Endothelial cell of umbilical vein (primary cell): ENCODE data around the gene C6orf89. TPM values are rescaled to one million over a fixed set of nuclear protein-coding genes. Genes with fewer than 3 reads are reported as not detected.

Experiments used
- BruUV-seq: library from RNA; stranded (reverse); fragments of 400-500 nt; replicated peaks from 2 replicates; lab custom pipeline; 2021; lab: Mats Ljungman, UMichigan
- CTCF ChIA-PET: fragments of 300-600, 350-600 bp; sonication (Branson Sonifier 250); formaldehyde crosslinking; loops from one replicate; lab custom pipeline; 2021; ENCODE audit warnings: antibody characterized with exemption, inconsistent platforms; lab: Charles Lee
- POLR2A ChIA-PET: fragments of 300-600, 350-600 bp; sonication (Branson Sonifier 250); formaldehyde crosslinking; loops from one replicate; lab custom pipeline; 2021; ENCODE audit warnings: antibody characterized with exemption, inconsistent platforms; lab: Charles Lee
- DNase-seq: peaks from one replicate; pipeline ENCODE4 v3.0.0-alpha.2; 2011; ENCODE audit warnings: low read depth, low spot score
- FAIRE-seq: peaks from 2 replicates; lab custom pipeline; 2011; peaks lifted over from hg19 to GRCh38; lab: Jason Lieb, UNC
- H2AFZ ChIP-seq: 2 replicates; pipeline ENCODE4 v1.6.0; 2012; ENCODE audit warnings: low read depth, low read length, control low read depth, inconsistent platforms
- H3K27ac ChIP-seq: 2 replicates; pipeline ENCODE4 v1.5.1; 2011; ENCODE audit warnings: low read depth, mild to moderate bottlenecking, control low read depth, low read length, moderate library complexity; ENCODE audit not compliant: insufficient read depth
- H3K27me3 ChIP-seq, 2 experiments: 2 replicates each; pipeline versions ENCODE4 v1.6.0 to v1.6.1; 2011; ENCODE audit warnings: low read length in 2 of 2, mixed read lengths in 1 of 2; ENCODE audit not compliant: control insufficient read depth in 2 of 2, insufficient read depth in 2 of 2
- H3K36me3 ChIP-seq, 2 experiments: 2 replicates in 1 of 2; 3 replicates in 1 of 2; pipeline ENCODE4 v1.5.1; 2011; ENCODE audit warnings: low read length in 2 of 2, mild to moderate bottlenecking in 1 of 2, moderate library complexity in 1 of 2; ENCODE audit not compliant: control insufficient read depth in 2 of 2, insufficient read depth in 2 of 2; ENCODE audit errors: extremely low read depth in 1 of 2
- H3K4me1 ChIP-seq: 3 replicates; pipeline ENCODE4 v1.5.1; 2011; ENCODE audit warnings: mild to moderate bottlenecking, low read length; ENCODE audit not compliant: control insufficient read depth, insufficient read depth; ENCODE audit errors: extremely low read depth
- H3K4me2 ChIP-seq: 2 replicates; pipeline ENCODE4 v1.6.1; 2011; ENCODE audit warnings: low read length, control low read depth, mixed read lengths; ENCODE audit not compliant: insufficient read depth
- H3K4me3 ChIP-seq, 3 experiments: fragments of 200-600 bp in 1 of 3; sonication (generic), shearing (Covaris generic) in 1 of 3; replicated peaks in 1 of 3; 2 replicates each; pipeline ENCODE4 v1.5.1; 2011 to 2016; ENCODE audit warnings: control low read depth in 3 of 3, low read length in 3 of 3, mild to moderate bottlenecking in 2 of 3, inconsistent platforms in 1 of 3, low read depth in 1 of 3, moderate library complexity in 1 of 3; ENCODE audit not compliant: insufficient read depth in 1 of 3
- H3K79me2 ChIP-seq: 2 replicates; pipeline ENCODE4 v1.6.0; 2012; ENCODE audit warnings: low read length, inconsistent platforms; ENCODE audit not compliant: control insufficient read depth, insufficient read depth
- H3K9ac ChIP-seq: replicated peaks from 2 replicates; pipeline ENCODE3; 2011; ENCODE audit warnings: low read length, control low read depth; ENCODE audit not compliant: insufficient read depth; ENCODE audit errors: extremely low read depth
- H3K9me1 ChIP-seq: replicated peaks from 3 replicates; pipeline ENCODE4 v1.6.0; 2011; ENCODE audit warnings: mild to moderate bottlenecking, low read length; ENCODE audit not compliant: control insufficient read depth, insufficient read depth; ENCODE audit errors: extremely low read depth
- H3K9me3 ChIP-seq: replicated peaks from 2 replicates; pipeline ENCODE4 v1.5.1; 2012; ENCODE audit warnings: low read length, inconsistent platforms; ENCODE audit not compliant: control insufficient read depth, insufficient read depth
- H4K20me1 ChIP-seq: replicated peaks from 2 replicates; pipeline ENCODE3; 2011; ENCODE audit warnings: mild to moderate bottlenecking, low read length; ENCODE audit not compliant: control insufficient read depth, insufficient read depth; ENCODE audit errors: extremely low read depth
- CTCF ChIP-seq, 2 donors: IDR thresholded peaks; 1 replicate in 1 of 2; 2 replicates in 1 of 2; pipeline ENCODE4 v1.5.1; 2011; ENCODE audit warnings: low read length in 2 of 2, mild to moderate bottlenecking in 2 of 2, moderate library complexity in 2 of 2, control low read depth in 1 of 2, inconsistent platforms in 1 of 2, low read depth in 1 of 2; ENCODE audit not compliant: insufficient read depth in 1 of 2; ENCODE audit errors: extremely low read depth in 1 of 2
- EZH2 ChIP-seq: IDR thresholded peaks from 2 replicates; pipeline ENCODE4 v1.6.1; 2012; ENCODE audit warnings: borderline replicate concordance, low read depth, mild to moderate bottlenecking, moderate library complexity, low read length, inconsistent platforms; ENCODE audit not compliant: severe bottlenecking
- FOS ChIP-seq: IDR thresholded peaks from 2 replicates; pipeline ENCODE4 v1.6.1; 2011; ENCODE audit warnings: mild to moderate bottlenecking, low read length, moderate library complexity, borderline replicate concordance; ENCODE audit not compliant: insufficient read depth
- GATA2 ChIP-seq: IDR thresholded peaks from 2 replicates; pipeline ENCODE4 v1.7.0; 2011; ENCODE audit warnings: low read depth, mild to moderate bottlenecking, moderate library complexity, mixed read lengths, low read length; ENCODE audit not compliant: insufficient read length, insufficient read depth
- JUN ChIP-seq: IDR thresholded peaks from 2 replicates; pipeline ENCODE4 v1.6.1; 2011; ENCODE audit warnings: borderline replicate concordance, low read depth; ENCODE audit not compliant: insufficient read length, insufficient read depth
- MAX ChIP-seq: IDR thresholded peaks from 2 replicates; pipeline ENCODE4 v1.6.1; 2011; ENCODE audit not compliant: insufficient read depth, insufficient read length
- MYC ChIP-seq: IDR thresholded peaks from one replicate; pipeline ENCODE4 v1.6.1; 2011; ENCODE audit warnings: mild to moderate bottlenecking, low read depth, low read length
- POLR2A ChIP-seq: IDR thresholded peaks from 2 replicates; pipeline ENCODE4 v1.6.1; 2012; ENCODE audit warnings: low read depth, mild to moderate bottlenecking, control low read depth, low read length
- POLR2AphosphoS5 ChIP-seq: IDR thresholded peaks from 2 replicates; pipeline ENCODE4 v1.6.1; 2012; ENCODE audit warnings: low read depth, mild to moderate bottlenecking, control low read depth, low read length, moderate library complexity; ENCODE audit not compliant: insufficient read depth
- dilution Hi-C: fragments of 300-500 bp; cut with MboI; formaldehyde crosslinking; loops from one replicate; pipeline ENCODE4 v1.15.0; 2019; ENCODE audit warnings: low sequenced_read_pairs; ENCODE audit not compliant: extremely low pct_ligation_motif_present
- intact Hi-C: fragments of 100-400 bp; cut with micrococcal nuclease; formaldehyde crosslinking; loops from one replicate; pipeline ENCODE4 v1.10.0; 2022
- polyA plus RNA-seq, 4 experiments: library from polyadenylated mRNA; depleted of rRNA in 3 of 4; stranded (reverse) in 3 of 4; unstranded in 1 of 4; fragments of >200 nt; gene quantifications; 2 replicates each; pipeline versions ENCODE4 v1.2.1 to v1.2.3, GENCODE V29; 2011 to 2012; ENCODE audit warnings: missing spikeins in 1 of 4
- total RNA-seq: library from RNA; stranded (reverse); gene quantifications from 2 replicates; pipeline ENCODE4 v1.2.3, GENCODE V29; 2021

C6orf89 gene
- total and polyA plus RNA-seq, 2 donors (not counting 3 experiments of a cell fraction or from before 2014, with no cell fraction given), result 18.2 to 34.0 TPM

DNA sequence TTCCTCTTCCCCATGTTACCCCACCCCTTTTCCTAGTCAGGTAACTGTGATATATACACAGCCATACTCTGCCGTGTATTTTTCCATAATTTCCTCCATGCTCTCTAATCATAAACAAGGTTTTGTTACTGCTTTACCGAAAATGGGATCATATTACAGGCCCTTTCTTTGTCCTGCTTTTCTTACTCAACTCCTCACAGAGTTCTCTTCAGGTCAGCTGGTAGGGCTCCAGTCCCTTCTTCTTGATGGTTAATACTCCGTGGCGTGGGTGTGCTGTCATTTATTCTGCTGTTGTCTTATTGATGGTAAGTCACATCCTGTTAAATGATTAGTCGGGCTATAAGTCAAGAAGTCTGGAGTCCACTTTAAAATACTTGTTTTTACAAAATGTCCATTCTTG, 43.9 kb downstream of the C6orf89 start:
- H3K79me2 ChIP-seq, result no peaks in the 10 kb centered on the region
- dilution Hi-C loops, result no loop called here
- H3K27ac ChIP-seq, result no peak overlapping the region
- H3K9me1 ChIP-seq, result no peaks in the 10 kb centered on the region
- no peaks in the 10 kb centered on the region for H4K20me1 ChIP-seq
- DNase-seq (no peak), FAIRE-seq (peak; percentile 18)
- no peak overlapping the region for H3K9ac ChIP-seq
- ChIA-PET CTCF (no interaction called here), POLR2A (no interaction called here)
- H3K9me3 ChIP-seq, result no peaks in the 10 kb centered on the region
- peaks cover 2 to 3% of the 10 kb centered on the region in 2 experiments for H3K36me3 ChIP-seq
- intact Hi-C loops, result no loop called here
- H2AFZ ChIP-seq, result no peak overlapping the region
- TF ChIP-seq POLR2A, result no peak
- no peak for TF ChIP-seq CTCF (IDR thresholded peaks at IDR 0.05; ENCODE audit: extremely low read depth in 1 of 2, insufficient read depth in 1 of 2, low read depth in 1 of 2, low read length in 2 of 2)
- no peak for TF ChIP-seq FOS
- TF ChIP-seq POLR2AphosphoS5, result no peak
- TF ChIP-seq GATA2, result no peak
- TF ChIP-seq EZH2, result no peak
- no peak for TF ChIP-seq MYC
- TF ChIP-seq JUN, result no peak
- TF ChIP-seq MAX, result no peak
- H3K4me3 ChIP-seq, result no peak overlapping the region
- no peaks in the 10 kb centered on the region for H3K27me3 ChIP-seq
- H3K4me2 ChIP-seq, result no peak overlapping the region
- BruUV-seq, result no TSS peak
- H3K4me1 ChIP-seq, result peaks cover 8% of the 10 kb centered on the region
